ENCODE results near the gene EHMT2. TPM values are rescaled to one million over a fixed set of nuclear protein-coding genes. Genes with fewer than 3 reads are reported as not detected.
A peak's percentile ranks its signal among the peaks of the same experiment; 100 is the strongest.

EHMT2 gene
- total and polyA plus RNA-seq, 2 donors (not counting 3 experiments of a cell fraction or from before 2014, with no cell fraction given), result 53.3 to 54.3 TPM

DNA sequence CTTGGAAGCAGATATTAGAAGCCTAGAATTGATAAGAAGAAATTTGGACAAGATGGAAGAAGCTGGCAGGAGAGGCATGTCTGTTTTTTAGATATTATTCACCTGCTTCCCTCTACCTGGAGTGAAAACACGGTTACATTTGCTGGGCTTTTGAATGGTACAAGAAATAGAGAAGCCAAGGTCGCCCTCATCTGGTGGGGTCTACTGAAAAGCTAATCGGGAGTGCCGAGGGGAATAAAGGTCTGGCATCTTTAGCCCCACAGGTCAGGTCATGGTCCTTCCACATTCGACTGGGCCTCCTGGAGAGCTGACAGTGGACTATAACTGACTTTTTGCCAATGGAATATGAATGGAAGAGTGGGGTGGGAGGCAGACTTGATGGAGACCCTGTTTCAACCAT, 25.4 kb upstream of the EHMT2 start:
- no peak overlapping the region for H3K4me2 ChIP-seq (ENCODE audit: insufficient read depth, low read length)
- no peaks in the 10 kb centered on the region for H3K9me3 ChIP-seq (replicated peaks; ENCODE audit: control insufficient read depth, insufficient read depth, low read length)
- no peaks in the 10 kb centered on the region for H4K20me1 ChIP-seq (replicated peaks; ENCODE audit: control insufficient read depth, extremely low read depth, insufficient read depth, low read length)
- ChIA-PET CTCF (interaction anchor here (0.9 to 1.1 kb wide), 3 partner anchors 30 to 92 kb away, joined by 3 to 4 read pairs (median 3); no protein-coding TSS in a partner anchor), POLR2A (no interaction called here)
- FAIRE-seq, result peak; percentile 47
- TF ChIP-seq MAX (IDR thresholded peaks at IDR 0.05; ENCODE audit: insufficient read depth, insufficient read length) (no peak), JUN (IDR thresholded peaks at IDR 0.05; ENCODE audit: borderline replicate concordance, insufficient read depth, insufficient read length, low read depth) (no peak), GATA2 (IDR thresholded peaks at IDR 0.05; ENCODE audit: insufficient read depth, insufficient read length, low read depth, low read length) (no peak), EZH2 (IDR thresholded peaks at IDR 0.05; ENCODE audit: borderline replicate concordance, low read depth, low read length, severe bottlenecking) (no peak), FOS (IDR thresholded peaks at IDR 0.05; ENCODE audit: borderline replicate concordance, insufficient read depth, low read length) (no peak)
- TF ChIP-seq, protein P1, sequence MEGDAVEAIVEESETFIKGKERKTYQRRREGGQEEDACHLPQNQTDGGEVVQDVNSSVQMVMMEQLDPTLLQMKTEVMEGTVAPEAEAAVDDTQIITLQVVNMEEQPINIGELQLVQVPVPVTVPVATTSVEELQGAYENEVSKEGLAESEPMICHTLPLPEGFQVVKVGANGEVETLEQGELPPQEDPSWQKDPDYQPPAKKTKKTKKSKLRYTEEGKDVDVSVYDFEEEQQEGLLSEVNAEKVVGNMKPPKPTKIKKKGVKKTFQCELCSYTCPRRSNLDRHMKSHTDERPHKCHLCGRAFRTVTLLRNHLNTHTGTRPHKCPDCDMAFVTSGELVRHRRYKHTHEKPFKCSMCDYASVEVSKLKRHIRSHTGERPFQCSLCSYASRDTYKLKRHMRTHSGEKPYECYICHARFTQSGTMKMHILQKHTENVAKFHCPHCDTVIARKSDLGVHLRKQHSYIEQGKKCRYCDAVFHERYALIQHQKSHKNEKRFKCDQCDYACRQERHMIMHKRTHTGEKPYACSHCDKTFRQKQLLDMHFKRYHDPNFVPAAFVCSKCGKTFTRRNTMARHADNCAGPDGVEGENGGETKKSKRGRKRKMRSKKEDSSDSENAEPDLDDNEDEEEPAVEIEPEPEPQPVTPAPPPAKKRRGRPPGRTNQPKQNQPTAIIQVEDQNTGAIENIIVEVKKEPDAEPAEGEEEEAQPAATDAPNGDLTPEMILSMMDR (IDR thresholded peaks at IDR 0.05; ENCODE audit: extremely low read depth in 1 of 2, insufficient read depth in 1 of 2, low read depth in 1 of 2, low read length in 2 of 2), result peak in 1 of 2 donors; percentile 5
- H3K4me3 ChIP-seq (replicated peaks in 1 of 3; ENCODE audit: insufficient read depth in 1 of 3, low read depth in 1 of 3, low read length in 3 of 3), result no peak overlapping the region
- BruUV-seq (replicated peaks), result no TSS peak
- dilution Hi-C loops (cut with MboI; ENCODE audit: extremely low pct_ligation_motif_present, low sequenced_read_pairs), result no loop called here
- no peak for DNase-seq (ENCODE audit: low read depth, low spot score)
- H3K9ac ChIP-seq (replicated peaks; ENCODE audit: extremely low read depth, insufficient read depth, low read length), result no peak overlapping the region
- no peaks in the 10 kb centered on the region for H3K4me1 ChIP-seq (ENCODE audit: control insufficient read depth, extremely low read depth, insufficient read depth, low read length)
- H3K9me1 ChIP-seq (replicated peaks; ENCODE audit: control insufficient read depth, extremely low read depth, insufficient read depth, low read length), result no peaks in the 10 kb centered on the region
- no peaks in the 10 kb centered on the region for H3K79me2 ChIP-seq (ENCODE audit: control insufficient read depth, insufficient read depth, low read length)
- peaks cover 5 to 8% of the 10 kb centered on the region in 2 experiments for H3K27me3 ChIP-seq (ENCODE audit: control insufficient read depth in 2 of 2, insufficient read depth in 2 of 2, low read length in 2 of 2)
- no peak overlapping the region for H3K27ac ChIP-seq (ENCODE audit: insufficient read depth, low read depth, low read length)
- H2AFZ ChIP-seq (ENCODE audit: low read depth, low read length), result no peak overlapping the region
- H3K36me3 ChIP-seq (ENCODE audit: control insufficient read depth in 2 of 2, extremely low read depth in 1 of 2, insufficient read depth in 2 of 2, low read length in 2 of 2), result no peaks in the 10 kb centered on the region
- intact Hi-C loops (cut with micrococcal nuclease), result no loop called here
